Loucy (cell line): ENCODE data around the gene TMED6.

Experiments used
- H2AFZ ChIP-seq: fragments of 200-600 bp; sonication (generic); 2 replicates; pipeline ENCODE4 v1.6.0; 2016; ENCODE audit warnings: antibody characterized with exemption, mild to moderate bottlenecking, low read length, moderate library complexity
- H3F3A ChIP-seq: fragments of 200-600 bp; 2 replicates; pipeline ENCODE4 v1.6.0; 2016; ENCODE audit warnings: antibody characterized with exemption, low read depth, mild to moderate bottlenecking
- H3K27me3 ChIP-seq: fragments of 200-600 bp; sonication (generic); 2 replicates; pipeline ENCODE4 v1.6.1; 2014; ENCODE audit warnings: low read length, mild to moderate bottlenecking; ENCODE audit not compliant: insufficient read depth, poor library complexity, severe bottlenecking
- H3K36me3 ChIP-seq: fragments of 200-600 bp; sonication (generic); 2 replicates; pipeline ENCODE4 v1.6.1; 2016; ENCODE audit warnings: low read length; ENCODE audit not compliant: insufficient read depth
- H3K4me1 ChIP-seq: fragments of 200-600 bp; sonication (generic); 2 replicates; pipeline ENCODE4 v1.5.1; 2014; ENCODE audit warnings: low read length, mild to moderate bottlenecking; ENCODE audit not compliant: insufficient read depth, poor library complexity, severe bottlenecking
- H3K4me2 ChIP-seq: fragments of 200-600 bp; sonication (generic); 2 replicates; pipeline ENCODE4 v1.6.0; 2014; ENCODE audit warnings: antibody characterized with exemption, low read length, low read depth, mild to moderate bottlenecking; ENCODE audit not compliant: poor library complexity, severe bottlenecking
- H3K4me3 ChIP-seq: fragments of 200-600 bp; sonication (generic); 2 replicates; pipeline ENCODE4 v1.5.1; 2014; ENCODE audit warnings: low read length, mild to moderate bottlenecking, mixed read lengths; ENCODE audit not compliant: poor library complexity, severe bottlenecking
- H3K79me2 ChIP-seq: fragments of 200-600 bp; sonication (generic); 2 replicates; pipeline ENCODE4 v1.6.1; 2014; ENCODE audit warnings: low read length; ENCODE audit not compliant: insufficient read depth
- H3K9ac ChIP-seq: fragments of 200-600 bp; sonication (generic); 2 replicates; pipeline ENCODE4 v1.6.0; 2014; ENCODE audit warnings: mild to moderate bottlenecking, low read depth, low read length, moderate library complexity; ENCODE audit not compliant: poor library complexity, severe bottlenecking
- H3K9me2 ChIP-seq: fragments of 200-600 bp; sonication (generic); replicated peaks from 2 replicates; pipeline ENCODE4 v1.6.1; 2016; ENCODE audit warnings: low read depth, low read length, mixed read lengths
- H3K9me3 ChIP-seq: fragments of 200-600 bp; sonication (generic); 2 replicates; pipeline ENCODE4 v1.6.1; 2014; ENCODE audit warnings: mild to moderate bottlenecking, antibody characterized with exemption, low read length, low read depth; ENCODE audit not compliant: insufficient read depth
- H4K20me1 ChIP-seq: fragments of 200-600 bp; sonication (generic); 2 replicates; pipeline ENCODE4 v1.6.0; 2014; ENCODE audit warnings: antibody characterized with exemption, low read length, mild to moderate bottlenecking; ENCODE audit not compliant: insufficient read depth, poor library complexity, severe bottlenecking
- EZH2phosphoT487 ChIP-seq: fragments of 200-600 bp; IDR thresholded peaks from 2 replicates; pipeline ENCODE4 v1.6.1; 2018; ENCODE audit warnings: antibody characterized with exemption, mild to moderate bottlenecking, moderate library complexity, borderline replicate concordance
- TF ChIP-seq, protein P1 (sequence below): fragments of 200-600 bp; sonication (generic); conservative IDR thresholded peaks from 2 replicates; pipeline ENCODE4 v1.5.1; 2014; ENCODE audit warnings: mild to moderate bottlenecking, antibody characterized with exemption, low read length

TMED6 gene

DNA sequence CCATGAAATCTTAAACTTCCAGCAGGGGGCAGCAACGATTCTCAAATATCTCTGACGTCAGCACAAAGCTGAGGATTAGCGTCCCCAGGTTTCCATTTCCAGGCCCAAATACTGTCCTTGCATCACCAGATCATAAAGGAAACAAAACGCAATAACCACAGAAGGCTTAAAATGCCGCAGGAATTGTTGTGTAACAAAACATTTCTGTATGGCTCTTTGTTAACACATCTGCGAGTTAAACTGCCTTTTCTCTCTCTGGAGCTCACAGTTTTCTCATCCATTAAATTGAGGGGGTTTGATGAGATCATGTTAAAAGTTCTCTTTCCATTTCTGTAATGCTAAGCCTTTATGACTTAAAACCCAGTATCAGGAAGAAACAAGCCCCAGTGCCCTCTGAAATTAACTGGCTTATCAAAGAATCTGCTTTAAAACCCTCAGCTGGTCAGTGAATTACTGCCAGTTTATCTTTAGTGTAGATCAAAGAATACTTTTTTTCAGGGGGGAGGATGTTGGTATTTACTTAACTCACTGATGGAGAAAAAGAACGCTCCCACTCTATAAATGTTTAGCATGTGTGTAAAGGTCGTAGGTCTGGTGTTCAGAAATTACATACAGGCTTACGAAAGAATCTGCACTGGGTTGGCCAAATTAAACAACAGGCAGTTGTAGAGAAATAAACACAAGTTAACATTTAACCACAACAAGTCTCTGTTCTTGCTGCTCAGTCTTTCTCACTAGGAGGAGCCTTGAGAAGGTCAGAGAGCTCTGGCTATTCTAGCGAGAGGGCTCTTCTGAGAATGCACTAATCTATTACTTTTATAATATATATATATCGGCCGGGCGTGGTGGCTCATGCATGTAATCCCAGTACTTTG lies 44.8 kb upstream of the TMED6 start:
- peak overlapping the region; percentile 62 for H3K4me2 ChIP-seq
- H3K4me1 ChIP-seq: peaks cover 6% of the 10 kb centered on the region
- H3K9ac ChIP-seq: peak overlapping the region; percentile 29
- TF ChIP-seq, protein P1, sequence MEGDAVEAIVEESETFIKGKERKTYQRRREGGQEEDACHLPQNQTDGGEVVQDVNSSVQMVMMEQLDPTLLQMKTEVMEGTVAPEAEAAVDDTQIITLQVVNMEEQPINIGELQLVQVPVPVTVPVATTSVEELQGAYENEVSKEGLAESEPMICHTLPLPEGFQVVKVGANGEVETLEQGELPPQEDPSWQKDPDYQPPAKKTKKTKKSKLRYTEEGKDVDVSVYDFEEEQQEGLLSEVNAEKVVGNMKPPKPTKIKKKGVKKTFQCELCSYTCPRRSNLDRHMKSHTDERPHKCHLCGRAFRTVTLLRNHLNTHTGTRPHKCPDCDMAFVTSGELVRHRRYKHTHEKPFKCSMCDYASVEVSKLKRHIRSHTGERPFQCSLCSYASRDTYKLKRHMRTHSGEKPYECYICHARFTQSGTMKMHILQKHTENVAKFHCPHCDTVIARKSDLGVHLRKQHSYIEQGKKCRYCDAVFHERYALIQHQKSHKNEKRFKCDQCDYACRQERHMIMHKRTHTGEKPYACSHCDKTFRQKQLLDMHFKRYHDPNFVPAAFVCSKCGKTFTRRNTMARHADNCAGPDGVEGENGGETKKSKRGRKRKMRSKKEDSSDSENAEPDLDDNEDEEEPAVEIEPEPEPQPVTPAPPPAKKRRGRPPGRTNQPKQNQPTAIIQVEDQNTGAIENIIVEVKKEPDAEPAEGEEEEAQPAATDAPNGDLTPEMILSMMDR: peak; percentile 3
- no peak for TF ChIP-seq EZH2phosphoT487
- H2AFZ ChIP-seq: peak overlapping the region; percentile 93
- H3K79me2 ChIP-seq: no peaks in the 10 kb centered on the region
- no peaks in the 10 kb centered on the region for H3K36me3 ChIP-seq
- no peaks in the 10 kb centered on the region for H3K27me3 ChIP-seq
- H3K9me2 ChIP-seq: no peaks in the 10 kb centered on the region
- peak overlapping the region; percentile 39 for H3K4me3 ChIP-seq
- peaks cover 3% of the 10 kb centered on the region; the same call in 1 of the 2 replicates for H3F3A ChIP-seq
- no peaks in the 10 kb centered on the region for H4K20me1 ChIP-seq
- H3K9me3 ChIP-seq: no peaks in the 10 kb centered on the region

- Histone ChIP-seq H3K79me2 (no peaks in the 10 kb centered on the region), H3K4me3 (no peak overlapping the region), H3F3A (peaks cover 3% of the 10 kb centered on the region; the same call in 1 of the 2 replicates), H3K4me1 (peaks cover 6% of the 10 kb centered on the region), H3K9me3 (no peaks in the 10 kb centered on the region), H4K20me1 (no peaks in the 10 kb centered on the region), H3K4me2 (peak overlapping the region; percentile 62), H3K27me3 (no peaks in the 10 kb centered on the region), H3K9ac (peak overlapping the region; percentile 29), H2AFZ (no peak overlapping the region), H3K9me2 (no peaks in the 10 kb centered on the region), H3K36me3 (no peaks in the 10 kb centered on the region)
- no peak for TF ChIP-seq EZH2phosphoT487
- TF ChIP-seq, protein P1: 0 out of 2 replicates have a peak, but pooled peaks have one; percentile 75
Observed at GRCh38 chr16:69395859-69396186, 44.2 kb upstream of the TMED6 start.

DNA sequence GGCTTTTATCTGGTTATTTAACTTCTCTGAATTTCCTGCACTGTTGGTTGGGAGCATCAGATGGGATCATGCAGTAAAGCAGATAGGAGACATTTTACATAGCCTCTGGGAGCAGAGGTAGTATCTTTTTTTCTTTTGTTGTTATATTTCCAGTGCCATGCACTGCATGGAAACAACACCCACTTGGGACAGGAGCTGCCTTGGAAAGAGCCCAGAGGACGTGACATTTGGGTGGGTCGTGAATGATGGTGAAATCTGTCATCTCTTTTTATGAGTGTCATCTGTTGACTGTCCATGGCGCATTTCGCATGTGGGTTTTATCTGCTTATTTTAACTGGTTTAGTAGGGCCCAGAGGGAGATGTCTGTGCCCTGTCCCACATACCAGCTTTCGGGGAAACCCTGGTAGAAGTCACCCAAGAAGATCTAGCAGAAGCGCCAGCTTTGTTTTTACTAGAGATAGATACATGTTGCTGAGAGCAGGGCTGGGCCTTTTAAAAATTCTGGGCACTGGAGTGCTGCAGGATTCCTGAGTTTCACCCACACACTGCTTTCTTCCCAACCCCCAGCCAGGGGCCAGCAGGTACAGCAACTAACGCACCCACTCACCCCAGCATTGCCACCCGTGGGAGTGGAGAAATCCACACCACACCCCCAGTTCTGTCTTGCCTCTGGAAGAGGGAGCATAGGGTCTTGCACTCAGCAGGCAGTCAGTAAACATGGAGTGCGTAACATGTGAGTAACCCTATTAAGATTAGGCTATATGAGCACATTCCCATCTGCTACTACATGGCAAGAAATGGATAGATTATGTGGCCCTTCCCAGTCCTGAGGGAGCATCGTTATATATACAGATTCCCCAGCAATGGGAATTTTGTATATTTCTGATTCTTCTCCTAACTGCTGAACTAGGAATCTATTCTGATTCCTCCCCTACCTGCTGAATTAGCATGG lies 42.6 kb upstream of the TMED6 start:
- Histone ChIP-seq H3K9me3 (no peaks in the 10 kb centered on the region), H3K27me3 (no peaks in the 10 kb centered on the region), H2AFZ (no peak overlapping the region), H3K4me1 (peaks cover 6% of the 10 kb centered on the region), H3K9ac (no peak overlapping the region), H4K20me1 (no peaks in the 10 kb centered on the region), H3K36me3 (no peaks in the 10 kb centered on the region), H3K4me2 (no peak overlapping the region), H3K4me3 (no peak overlapping the region), H3K9me2 (no peaks in the 10 kb centered on the region), H3F3A (peaks cover 3% of the 10 kb centered on the region; the same call in 1 of the 2 replicates), H3K79me2 (no peaks in the 10 kb centered on the region)
- TF ChIP-seq, protein P1: no peak
- TF ChIP-seq EZH2phosphoT487: no peak
